ENCODE data around the gene CSAG1.
"Not testable (repeated sequence)": the region's sequence is repeated elsewhere in the genome, so short reads cannot be mapped to it uniquely, and the experiment has no call there.

CSAG1 gene

GRCh38 chrX:152733261-152733975 lies at the start of gene CSAG1, which contains the start of gene MAGEA12:
TSS of gene CSAG1 (minus strand) at chrX:152733721. CDS start at chrX:152732460, 1,261 bp downstream.
TSS of gene MAGEA12 (plus strand) at chrX:152733757. CDS start at chrX:152736162, 2,405 bp downstream.
- no peak for DNase-seq

- not testable (repeated sequence) for DNase-seq
Observed at GRCh38 chrX:152769549-152770289, 36.2 kb upstream of the CSAG1 start, which contains the start of gene MAGEA6. TSS of gene MAGEA6 (minus strand) at chrX:152769689. CDS start at chrX:152767650, 2,039 bp downstream.

GRCh38 chrX:152766562-152766961 lies 33.0 kb upstream of the CSAG1 start:
- not testable (repeated sequence) for DNase-seq

GRCh38 chrX:152761582-152761981 lies 28.1 kb upstream of the CSAG1 start:
- DNase-seq: not testable (repeated sequence)

GRCh38 chrX:152759544-152759943 lies 26.0 kb upstream of the CSAG1 start:
- DNase-seq: not testable (repeated sequence)

GRCh38 chrX:152758918-152759317 lies 25.4 kb upstream of the CSAG1 start, which contains the start of gene CSAG3:
TSS of gene CSAG3 (plus strand) at chrX:152759218.
- DNase-seq: not testable (repeated sequence)

GRCh38 chrX:152754871-152755270 lies 21.4 kb upstream of the CSAG1 start:
- DNase-seq: not testable (repeated sequence)

GRCh38 chrX:152753686-152754650 lies 20.4 kb upstream of the CSAG1 start, which contains the start of gene MAGEA2:
TSS of gene MAGEA2 (minus strand) at chrX:152753842. CDS start at chrX:152751363, 2,479 bp downstream.
- not testable (repeated sequence) for DNase-seq

- no peak for DNase-seq
Observed at GRCh38 chrX:152738560-152738959, 5.0 kb upstream of the CSAG1 start.

GRCh38 chrX:152736528-152736927 lies 3.0 kb upstream of the CSAG1 start:
- DNase-seq: not testable (repeated sequence)

- DNase-seq: no peak
Observed at GRCh38 chrX:152735860-152736511, 2.5 kb upstream of the CSAG1 start.

GRCh38 chrX:152735101-152735500 lies 1.6 kb upstream of the CSAG1 start:
- DNase-seq: no peak

- DNase-seq: not testable (repeated sequence)
Observed at GRCh38 chrX:152734143-152734858, 780 bp upstream of the CSAG1 start.

GRCh38 chrX:152725409-152725808 lies 8.1 kb downstream of the CSAG1 start:
- no peak for DNase-seq

GRCh38 chrX:152713815-152714787 lies 19.4 kb downstream of the CSAG1 start, which contains the start of gene MAGEA2B:
TSS of gene MAGEA2B (plus strand) at chrX:152714628. CDS start at chrX:152717107, 2,479 bp downstream.
- DNase-seq: not testable (repeated sequence)

- DNase-seq: not testable (repeated sequence)
Observed at GRCh38 chrX:152713195-152713594, 20.3 kb downstream of the CSAG1 start.

- not testable (repeated sequence) for DNase-seq
Observed at GRCh38 chrX:152709173-152709572, 24.3 kb downstream of the CSAG1 start, which contains the start of gene CSAG2. TSS of gene CSAG2 (minus strand) at chrX:152709273. CDS start at chrX:152709112, 161 bp downstream.

- DNase-seq: not testable (repeated sequence)
Observed at GRCh38 chrX:152706500-152706899, 27.0 kb downstream of the CSAG1 start.

GRCh38 chrX:152700390-152700789 lies 33.1 kb downstream of the CSAG1 start:
- not testable (repeated sequence) for DNase-seq
